ENCODE measurements around the gene ESRRB.

The ESRRB gene

DNA sequence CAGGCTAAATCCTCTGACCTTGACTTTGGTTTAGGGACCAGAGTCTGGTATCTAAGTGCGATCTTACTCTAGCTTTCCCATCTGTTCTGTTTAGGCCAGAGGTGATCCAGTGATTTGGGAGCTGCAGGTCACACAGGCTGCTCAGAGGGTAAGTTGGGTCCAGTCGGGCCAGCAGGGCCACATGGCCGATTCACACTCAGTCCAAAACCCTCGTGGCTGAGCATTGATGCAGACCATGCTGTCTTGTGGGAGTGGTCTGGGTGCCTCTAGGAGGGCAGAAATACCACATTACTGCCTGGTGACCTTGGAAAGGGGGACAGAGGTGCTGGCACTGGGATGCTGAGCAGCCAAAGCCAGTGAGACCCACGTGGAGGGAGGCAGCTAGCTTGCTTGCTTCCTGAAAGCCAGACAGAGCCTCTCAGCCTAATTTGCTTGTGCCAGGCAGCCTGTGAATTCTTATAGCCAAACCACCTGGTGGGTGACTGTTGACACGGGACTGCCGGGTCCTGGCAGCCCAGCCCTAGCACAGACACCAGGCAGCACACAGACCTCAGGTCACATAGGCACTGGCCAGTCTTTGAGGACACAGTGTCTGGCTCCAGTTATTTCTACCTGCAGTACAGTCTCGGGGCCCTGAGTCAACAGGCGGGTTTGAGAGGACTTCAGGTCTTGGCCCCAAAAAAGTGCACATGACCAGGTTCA is 31.7 kb downstream of the ESRRB start:
- no peak for DNase-seq (ENCODE audit: low spot score)

DNA sequence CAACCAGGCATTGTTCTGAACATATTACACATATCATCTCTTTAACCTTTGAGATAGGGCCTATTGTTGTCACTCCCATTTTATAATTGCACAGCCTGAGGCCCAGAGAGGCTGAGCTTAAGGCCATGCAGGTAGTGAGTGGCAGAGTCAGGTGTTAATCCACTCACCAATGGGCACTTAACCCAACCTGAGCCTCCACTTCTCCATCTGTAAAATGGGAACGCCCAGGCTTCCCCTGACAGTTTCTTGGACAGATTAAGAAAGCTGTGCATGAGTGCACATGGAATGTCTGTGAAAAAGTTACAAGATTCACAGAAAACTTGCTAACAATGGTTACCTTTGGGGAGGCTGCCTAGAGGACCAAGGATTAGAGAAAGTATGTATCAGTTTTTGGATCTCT is 32.9 kb downstream of the ESRRB start:
- DNase-seq (ENCODE audit: low spot score): no peak

DNA sequence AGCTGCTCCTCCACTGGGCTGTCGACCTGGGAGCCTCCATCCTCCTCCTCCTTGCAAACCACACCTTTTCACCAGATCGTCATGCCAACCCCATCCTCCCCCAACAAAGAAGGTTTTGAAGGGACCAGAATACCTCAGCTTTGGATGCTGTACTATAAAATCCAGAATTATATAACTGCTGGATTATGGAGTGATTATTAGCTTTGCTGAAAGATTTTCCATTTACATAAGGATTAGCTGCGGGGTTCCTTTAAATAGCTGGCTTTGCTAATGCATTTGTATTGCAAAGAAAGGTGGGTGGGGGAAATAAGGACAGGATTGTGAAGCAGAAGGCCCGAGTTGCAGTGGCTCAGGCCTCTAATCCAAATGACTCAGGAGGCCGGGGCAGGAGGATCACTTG is 36.6 kb downstream of the ESRRB start:
- no peak for DNase-seq (ENCODE audit: low spot score)

DNA sequence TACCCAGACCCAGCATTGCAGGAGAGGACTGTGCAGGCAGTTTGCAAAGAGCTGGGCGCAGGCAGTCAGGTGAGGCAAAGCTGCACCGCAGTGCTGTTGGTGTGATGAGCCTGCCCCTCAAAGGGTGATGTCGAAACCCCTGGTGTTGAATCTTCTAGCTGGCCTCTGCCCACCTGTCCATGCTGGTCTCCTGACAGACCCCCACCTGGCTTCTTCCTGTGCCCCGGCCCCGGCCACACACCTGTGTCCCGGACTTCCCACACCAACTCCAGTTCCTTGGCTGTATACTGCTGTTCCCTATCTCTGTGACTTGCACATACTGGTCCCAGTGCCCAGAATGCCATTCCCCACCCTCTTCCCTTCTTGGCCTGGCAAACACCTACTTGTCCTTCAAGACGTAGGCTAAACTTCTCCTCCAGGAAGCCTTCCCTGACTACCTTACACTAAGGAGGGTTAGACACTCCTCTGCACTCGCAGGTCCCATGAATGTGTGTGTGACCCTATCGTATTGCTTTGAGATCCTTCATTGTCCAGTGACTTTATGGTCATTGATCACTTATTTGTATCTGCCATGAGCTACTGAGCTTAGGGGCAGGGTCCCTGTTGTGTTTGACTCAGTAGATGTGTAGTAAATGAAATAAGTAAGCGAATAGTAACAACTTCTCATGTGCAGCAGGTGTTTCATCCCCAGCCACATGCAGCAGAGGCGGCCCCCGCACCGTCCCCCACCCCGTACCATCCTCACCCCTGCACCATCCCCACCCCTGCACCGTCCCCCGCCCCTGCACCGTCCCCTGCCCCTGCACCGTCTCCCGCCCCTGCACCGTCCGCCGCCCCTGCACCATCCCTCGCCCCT is 37.4 kb downstream of the ESRRB start:
- no peak for DNase-seq (ENCODE audit: low spot score)

DNA sequence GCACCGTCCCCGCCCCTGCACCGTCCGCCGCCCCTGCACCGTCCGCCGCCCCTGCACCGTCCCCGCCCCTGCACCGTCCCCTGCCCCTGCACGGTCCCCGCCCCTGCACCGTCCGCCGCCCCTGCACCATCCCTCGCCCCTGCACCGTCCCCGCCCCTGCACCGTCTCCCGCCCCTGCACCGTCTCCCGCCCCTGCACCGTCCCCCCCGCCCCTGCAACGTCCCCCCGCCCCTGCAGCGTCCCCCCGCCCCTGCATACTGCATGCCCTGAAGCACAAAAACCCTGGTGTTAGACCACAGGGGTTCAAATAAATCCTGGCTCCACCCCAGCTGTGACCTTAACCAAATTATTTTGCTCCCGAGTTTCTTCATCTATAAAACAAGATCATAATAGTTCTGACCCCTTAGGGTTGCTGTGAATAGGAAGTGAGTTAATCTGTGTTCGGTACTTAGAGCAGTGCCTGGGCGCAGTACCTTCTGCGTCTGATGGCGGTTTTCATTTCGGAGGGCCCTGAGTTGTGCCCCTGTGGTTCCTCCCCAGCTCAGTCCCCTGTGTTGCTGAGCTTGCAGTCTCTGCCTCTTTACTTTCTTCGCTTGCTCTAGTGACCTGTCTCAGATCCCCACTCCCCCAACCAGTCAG is 38.1 kb downstream of the ESRRB start:
- DNase-seq (ENCODE audit: low spot score): no peak

DNA sequence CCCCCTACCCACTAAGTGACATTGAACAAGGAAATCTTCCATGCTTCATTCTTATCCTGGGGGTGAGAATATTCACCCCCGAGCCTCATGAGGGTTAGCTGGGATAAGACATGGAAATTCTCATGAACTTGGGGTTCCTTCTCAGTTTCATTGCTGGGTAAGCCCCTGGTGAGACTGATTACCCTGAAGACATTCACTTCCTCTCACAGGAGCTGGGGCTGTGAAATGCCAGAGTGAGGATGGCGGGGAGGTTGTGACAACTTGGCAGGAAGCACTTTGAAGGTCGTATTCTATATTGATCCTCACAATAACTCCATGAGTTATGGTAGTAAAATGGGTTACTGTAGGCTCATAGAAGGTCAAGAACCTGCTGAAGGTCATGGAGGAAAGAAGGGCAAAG is 43.5 kb downstream of the ESRRB start:
- DNase-seq (ENCODE audit: low spot score): no peak

DNA sequence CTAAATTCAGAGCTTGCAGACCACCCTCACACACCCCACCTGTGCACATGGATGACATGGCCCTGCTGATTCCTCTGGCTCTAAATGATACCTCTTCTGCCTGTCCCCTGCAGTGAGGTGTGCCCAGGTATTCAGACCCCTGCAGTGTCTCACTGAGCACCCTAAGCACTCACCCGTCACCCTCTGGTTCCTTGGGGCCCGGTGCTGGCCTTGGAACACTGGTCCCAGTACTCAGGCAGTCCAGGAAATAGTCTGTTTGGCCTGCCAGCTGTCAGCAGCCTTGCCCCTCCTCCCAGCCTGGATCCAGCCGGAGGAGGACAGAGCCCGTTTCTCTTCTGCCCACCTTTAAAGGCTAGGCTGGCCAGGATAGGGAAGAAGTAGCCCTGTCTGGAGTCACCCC is 44.9 kb downstream of the ESRRB start:
- DNase-seq (ENCODE audit: low spot score): no peak

DNA sequence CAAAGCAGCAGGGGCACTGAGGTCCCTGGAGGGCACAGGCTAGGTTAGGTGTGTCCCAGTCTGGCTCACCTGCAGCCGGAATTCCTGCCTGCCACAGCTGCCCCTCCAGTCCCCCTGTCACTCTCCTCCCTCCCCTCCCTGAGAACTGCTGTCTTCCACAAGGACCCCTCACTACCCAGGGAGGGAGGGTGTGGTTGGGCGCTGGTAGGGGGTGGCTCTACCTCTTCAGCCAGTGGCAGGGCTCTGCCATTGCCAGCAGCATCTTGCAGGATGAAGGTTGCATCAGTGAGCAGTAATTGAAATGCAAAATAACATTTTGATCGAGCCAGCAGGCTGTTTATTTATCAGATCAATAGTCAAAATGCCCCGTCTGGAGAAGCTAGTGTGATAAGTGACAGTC is 45.7 kb downstream of the ESRRB start:
- no peak for DNase-seq (ENCODE audit: low spot score)

DNA sequence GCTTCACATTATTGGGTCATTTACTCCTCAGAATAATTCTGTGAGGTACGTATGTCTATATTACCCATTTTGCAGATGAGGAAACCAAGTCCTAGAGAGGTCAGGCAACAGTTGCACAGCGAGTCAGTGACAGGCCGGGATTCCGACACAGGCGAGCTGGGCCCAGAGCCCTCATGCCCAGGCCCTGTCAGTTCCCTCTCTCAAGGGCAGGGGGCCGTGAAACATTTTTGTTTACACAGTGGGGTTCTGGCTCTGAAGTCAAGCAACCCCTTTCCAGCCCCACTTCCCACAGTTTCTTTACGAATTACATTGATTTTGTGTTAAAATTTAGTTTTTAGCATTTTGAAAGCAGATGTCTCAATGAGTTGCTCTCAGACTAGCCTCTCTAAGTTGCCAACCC is 46.7 kb downstream of the ESRRB start:
- no peak for DNase-seq (ENCODE audit: low spot score)

DNA sequence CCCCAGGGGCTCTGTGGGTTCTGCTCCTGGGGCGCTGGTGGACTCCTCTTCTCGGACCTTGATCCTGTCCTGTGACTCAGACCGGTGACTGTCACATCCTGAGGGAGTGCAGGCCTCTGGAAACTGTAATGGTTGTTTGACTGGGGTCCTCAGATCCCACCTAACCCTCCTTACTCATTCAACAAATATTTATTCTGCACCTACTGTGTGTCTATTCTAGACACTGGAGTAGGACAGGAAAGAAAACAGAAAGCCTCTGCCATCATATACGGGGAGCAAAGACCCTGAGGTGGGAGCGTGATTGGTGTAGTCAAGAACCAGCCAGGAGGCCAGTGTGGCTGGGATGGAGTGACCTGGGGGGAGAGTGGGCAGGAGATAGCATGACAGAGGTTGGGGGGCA is 47.6 kb downstream of the ESRRB start:
- DNase-seq (ENCODE audit: low spot score): no peak

DNA sequence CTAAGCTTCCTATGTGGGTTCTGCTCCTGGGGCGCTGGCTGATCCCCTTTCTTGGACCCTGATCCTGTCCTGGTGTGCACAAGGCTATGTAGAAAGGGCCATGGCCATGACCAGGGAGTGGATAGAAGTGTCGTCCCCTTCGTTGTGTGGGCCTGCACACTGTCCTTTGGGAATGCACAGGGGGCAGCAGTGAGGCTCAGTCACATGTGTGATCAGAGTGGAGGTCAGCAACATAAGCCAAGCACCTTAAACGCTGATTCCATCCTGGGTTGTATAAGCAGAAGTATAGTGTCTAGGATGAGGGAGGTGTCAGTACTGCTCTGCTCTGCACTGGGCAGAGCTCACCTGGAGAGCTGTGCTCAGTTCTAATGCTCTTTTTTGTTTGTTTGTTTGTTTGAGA is 48.4 kb downstream of the ESRRB start:
- DNase-seq (ENCODE audit: low spot score): no peak

DNA sequence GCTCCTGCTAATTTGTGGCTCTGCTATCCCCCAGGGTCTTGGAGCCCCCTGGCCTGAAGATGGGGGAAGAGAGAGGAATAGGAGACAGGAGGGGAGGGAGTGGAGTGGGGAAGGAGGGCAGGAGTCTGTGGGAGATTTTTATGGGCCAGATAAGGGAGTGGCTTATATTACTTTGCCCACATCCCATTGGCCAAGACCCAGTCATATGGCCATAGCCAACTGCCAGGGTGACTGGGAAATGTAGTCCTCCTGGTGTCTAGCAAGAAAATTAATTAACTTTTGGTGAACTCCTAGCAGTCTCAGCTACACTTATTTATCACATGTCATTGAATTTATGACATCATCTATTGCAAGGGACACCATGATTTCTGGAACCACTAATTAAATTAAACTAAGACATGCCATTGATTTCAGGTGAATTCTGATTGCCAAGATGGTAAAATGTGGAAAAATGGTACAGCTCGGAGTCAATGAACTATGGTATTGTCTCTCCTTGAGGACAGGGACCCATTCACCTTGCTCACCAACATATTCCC is 50.3 kb downstream of the ESRRB start:
- no peak for DNase-seq (ENCODE audit: low spot score)

DNA sequence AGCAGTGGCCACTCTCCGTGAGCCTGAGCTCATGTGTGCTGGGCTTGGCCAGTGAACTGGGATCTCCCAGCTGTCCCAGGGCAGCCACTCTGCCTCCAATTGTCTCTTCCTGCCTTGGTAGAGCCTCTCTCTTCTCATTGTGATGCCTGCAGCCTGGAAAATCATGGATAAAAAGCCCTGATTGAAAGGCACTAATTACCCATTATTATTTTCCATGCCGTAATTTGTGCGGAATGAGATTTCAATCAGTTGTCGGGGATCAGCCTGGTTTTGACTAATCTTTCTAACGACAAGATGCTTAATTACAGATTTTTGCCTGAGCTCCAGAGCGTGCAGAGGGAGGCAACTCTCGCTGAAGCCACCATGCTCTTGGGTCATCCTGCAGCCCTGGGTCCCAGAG is 52.7 kb downstream of the ESRRB start:
- DNase-seq (ENCODE audit: low spot score): no peak

DNA sequence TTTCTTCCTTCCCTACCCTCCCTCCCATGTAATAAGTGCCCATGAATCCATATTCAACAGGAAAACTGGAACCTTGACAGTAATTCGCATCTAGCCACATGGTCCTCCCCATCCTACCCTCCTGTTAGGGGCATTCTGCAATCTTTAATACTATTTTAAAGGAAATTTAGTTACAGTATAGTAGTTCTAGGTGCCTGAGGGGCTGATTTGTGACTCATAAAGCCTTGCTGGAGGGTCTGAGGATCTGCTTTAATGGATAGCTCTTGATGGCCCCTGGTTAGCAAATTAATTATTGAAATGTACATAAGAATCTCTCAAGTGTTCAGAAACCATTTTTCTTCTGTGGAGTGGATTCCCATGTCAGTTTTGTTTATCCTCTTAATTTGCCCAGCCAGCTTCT is 54.1 kb downstream of the ESRRB start:
- no peak for DNase-seq (ENCODE audit: low spot score)

DNA sequence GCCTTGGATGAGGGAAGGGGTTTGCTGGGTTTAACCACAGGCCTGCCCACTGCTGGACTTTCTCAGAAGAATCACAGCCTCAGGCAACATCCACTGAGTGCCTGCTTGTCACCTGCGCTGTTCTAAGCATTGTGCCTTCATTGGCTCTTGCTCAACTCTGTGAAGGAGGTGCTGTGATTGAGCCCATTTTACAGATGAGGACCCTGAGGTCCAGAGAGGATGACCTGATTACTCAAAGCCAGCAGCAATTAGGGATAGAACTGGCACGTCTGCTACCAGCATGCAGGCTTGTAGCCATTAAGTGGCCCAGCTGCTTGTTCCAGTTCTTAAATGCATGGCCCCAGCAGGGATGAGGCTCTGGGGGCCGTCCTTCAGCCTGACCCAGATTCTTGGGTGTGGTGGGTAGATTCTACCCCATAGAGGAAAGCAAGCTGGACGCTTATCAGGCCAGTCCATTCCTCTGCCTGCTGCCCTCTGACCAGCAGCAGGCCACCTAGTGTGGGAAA is 54.6 kb downstream of the ESRRB start:
- DNase-seq (ENCODE audit: low spot score): no peak

DNA sequence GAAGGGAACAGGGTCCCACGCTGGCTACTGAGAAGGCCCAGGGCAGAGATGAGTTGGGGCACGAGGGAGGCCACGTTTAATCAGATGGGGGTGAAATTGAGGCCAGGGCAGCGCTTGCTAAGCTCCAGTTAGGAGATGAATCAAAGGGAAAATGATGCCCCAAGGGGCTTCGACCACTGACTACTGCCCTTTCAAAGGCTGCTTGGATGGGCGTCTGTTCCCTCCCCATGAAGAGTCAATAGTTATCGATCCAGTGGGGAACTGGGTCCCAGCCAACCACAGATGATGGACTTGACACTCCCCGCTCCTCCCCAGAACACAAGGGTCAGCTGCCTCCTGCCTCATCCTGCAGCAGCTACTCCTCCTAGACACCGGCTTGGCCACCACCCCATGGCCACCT is 55.6 kb downstream of the ESRRB start:
- no peak for DNase-seq (ENCODE audit: low spot score)

DNA sequence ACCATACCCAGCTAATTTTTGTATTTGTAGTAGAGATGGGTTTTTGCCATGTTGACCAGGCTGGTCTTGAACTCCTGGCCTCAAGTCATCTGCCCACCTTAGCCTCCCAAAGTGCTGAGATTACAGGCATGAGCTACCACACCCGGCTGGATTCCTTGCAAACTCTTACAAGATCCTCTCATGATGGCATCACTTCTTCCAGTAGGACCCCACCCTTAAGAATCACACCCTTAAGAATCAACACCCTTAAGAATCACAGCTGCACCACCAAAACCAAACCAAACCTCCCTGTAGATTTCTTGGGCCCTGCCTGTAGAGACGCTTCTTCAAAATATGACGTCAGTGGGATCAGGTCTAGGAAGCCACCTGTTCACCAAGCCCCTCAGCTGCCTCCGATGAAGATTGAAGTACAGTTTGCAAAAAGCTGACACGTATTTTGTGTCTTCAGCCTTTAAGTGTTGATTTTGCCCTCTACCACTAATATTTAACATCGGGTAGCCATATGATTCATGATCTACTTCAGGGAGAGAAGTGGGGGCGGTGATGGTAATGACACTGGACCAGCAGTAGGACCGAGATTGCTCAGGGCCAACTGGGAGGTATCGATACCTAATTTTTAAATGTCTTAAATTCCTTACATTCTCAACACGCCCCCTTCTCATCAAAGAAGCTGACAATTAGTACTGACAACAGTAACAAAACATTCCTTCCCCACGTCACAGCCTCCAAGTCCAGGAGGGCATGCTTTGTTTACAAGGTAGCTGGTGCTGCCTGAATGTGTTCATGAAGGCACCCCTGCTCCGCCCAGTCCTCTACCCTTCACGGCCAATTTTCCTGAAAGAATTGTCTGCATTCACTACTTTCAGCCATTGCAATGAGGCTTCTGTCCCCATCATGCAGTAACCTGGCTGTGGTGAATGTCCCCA is 57.2 kb downstream of the ESRRB start:
- DNase-seq (ENCODE audit: low spot score): no peak

DNA sequence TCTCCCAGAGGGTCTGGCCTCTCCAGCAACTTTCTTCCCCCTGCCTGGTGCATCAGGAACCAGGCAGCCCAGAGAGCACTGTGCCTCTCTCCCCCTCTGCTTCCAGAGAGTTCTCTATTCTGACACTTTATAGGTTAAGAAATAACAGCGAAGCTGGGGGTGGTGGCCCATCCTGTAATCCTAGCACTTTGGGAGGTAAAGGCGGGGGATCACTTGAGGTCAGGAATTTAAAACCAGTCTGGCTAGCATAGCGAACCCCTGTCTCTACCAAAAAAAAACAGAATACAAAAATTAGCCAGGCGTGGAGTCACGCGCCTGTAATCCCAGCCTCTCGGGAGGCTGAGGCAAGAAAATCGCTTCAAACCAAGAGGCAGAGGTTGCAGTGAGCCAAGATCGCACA is 58.3 kb downstream of the ESRRB start:
- DNase-seq (ENCODE audit: low spot score): no peak

DNA sequence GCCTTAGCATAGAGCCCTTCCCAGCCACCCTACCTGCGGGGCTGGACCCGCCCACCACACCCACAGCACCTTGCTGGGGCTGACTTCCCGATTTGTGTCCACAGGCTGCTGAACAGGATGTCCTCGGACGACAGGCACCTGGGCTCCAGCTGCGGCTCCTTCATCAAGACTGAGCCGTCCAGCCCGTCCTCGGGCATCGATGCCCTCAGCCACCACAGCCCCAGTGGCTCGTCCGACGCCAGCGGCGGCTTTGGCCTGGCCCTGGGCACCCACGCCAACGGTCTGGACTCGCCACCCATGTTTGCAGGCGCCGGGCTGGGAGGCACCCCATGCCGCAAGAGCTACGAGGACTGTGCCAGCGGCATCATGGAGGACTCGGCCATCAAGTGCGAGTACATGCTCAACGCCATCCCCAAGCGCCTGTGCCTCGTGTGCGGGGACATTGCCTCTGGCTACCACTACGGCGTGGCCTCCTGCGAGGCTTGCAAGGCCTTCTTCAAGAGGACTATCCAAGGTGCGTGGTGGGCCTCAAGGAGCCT is 63.4 kb downstream of the ESRRB start:
- DNase-seq (ENCODE audit: low spot score): no peak

DNA sequence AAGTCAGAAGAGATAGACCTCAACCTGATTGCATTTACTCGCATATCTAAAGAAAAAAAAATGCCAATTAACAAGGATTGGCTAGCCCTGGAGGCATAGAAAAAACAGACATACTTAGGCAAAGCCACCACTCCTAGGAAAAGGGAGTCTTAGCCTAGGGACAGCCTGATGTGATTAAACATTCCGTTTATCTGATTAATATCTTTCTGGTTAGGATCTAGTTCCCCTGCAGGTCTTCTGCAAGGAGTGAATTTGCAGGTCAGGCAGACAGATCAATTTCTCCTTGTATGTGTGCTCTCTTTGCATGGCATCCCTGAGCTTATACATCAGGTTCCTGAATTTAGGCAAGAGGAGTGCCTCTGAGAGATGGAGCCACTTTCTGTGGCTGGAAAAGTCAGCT is 70.5 kb downstream of the ESRRB start:
- DNase-seq (ENCODE audit: low spot score): no peak

DNA sequence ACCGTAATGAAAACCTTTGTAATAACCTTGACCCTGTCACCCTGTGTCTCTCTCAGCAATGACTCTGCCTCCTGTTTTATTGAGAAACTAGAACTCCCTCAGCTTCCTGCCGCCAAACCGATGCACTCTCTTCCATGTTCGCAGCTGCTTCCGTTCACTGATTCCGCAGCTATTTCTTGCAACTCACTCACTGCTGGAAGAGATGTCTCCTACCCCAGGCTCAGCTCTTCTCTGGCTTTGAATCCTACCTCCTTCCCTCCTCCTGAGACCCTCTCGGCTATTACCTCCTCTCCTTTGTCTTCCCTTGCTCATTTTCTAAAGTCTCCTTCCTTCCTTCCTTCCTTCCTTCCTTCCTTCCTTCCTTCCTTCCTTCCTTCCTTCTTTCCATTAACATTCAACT is 71.0 kb downstream of the ESRRB start:
- DNase-seq (ENCODE audit: low spot score): no peak

All from globus pallidus (tissue), 1 donor.